Measurements from ENCODE around the gene LRRC8C.

GRCh38 chr1:89765774-89766173 is 132.9 kb downstream of the LRRC8C start:
- no peak for TF ChIP-seq EZH2 (IDR thresholded peaks at IDR 0.05; ENCODE audit: low read depth, low read length, severe bottlenecking)
- no peak for TF ChIP-seq RXRA (IDR thresholded peaks at IDR 0.05; ENCODE audit: insufficient read depth, low read depth, low read length)
- TF ChIP-seq TAF1 (IDR thresholded peaks at IDR 0.05; ENCODE audit: low read depth, low read length) = no peak
- TF ChIP-seq TCF12 (IDR thresholded peaks at IDR 0.05; ENCODE audit: low read depth, low read length) = no peak
- TF ChIP-seq EGR1 (IDR thresholded peaks at IDR 0.05; ENCODE audit: borderline replicate concordance, low read depth, low read length) = no peak
- no peak for TF ChIP-seq CTCF (IDR thresholded peaks at IDR 0.05; ENCODE audit: control extremely low read depth in 1 of 3, insufficient read depth in 1 of 3, low read depth in 1 of 3, low read length in 3 of 3)

Measured in H1 (cell line).